Hypothalamus (tissue), 51 donors: ENCODE results near the gene TMEM233.
"Not testable (repeated sequence)": the region's sequence is repeated elsewhere in the genome, so short reads cannot be mapped to it uniquely, and the experiment has no call there.

ENCODE experiments used
- DNase-seq, 51 donors: peaks; one replicate each; lab custom pipeline; 2025; lab: John Stamatoyannopoulos, UW

The TMEM233 gene

GRCh38 chr12:119652665-119653064, 59.1 kb downstream of the TMEM233 start:
- DNase-seq, result no peak

DNA sequence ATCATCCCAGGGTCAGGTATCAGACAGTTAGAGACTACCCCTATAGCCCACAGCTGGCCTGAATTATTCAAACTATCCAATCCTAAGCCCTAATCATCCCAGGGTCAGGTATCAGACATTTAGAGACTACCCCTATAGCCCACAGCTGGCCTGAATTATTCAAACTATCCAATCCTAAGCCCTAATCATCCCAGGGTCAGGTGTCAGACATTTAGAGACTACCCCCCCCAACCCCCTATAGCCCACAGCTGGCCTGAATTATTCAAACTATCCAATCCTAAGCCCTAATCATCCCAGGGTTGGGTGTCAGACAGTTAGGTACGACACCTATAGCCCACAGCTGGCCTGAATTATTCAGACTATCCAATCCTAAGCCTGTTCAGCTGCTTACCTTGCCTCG, 63.4 kb downstream of the TMEM233 start:
- DNase-seq, result not testable (repeated sequence)

- DNase-seq, result not testable (repeated sequence)
These were observed 64.6 kb downstream of the TMEM233 start for GRCh38 chr12:119658166-119658565.

- DNase-seq, result peak in 1 of 51 donors; percentile 5
These were observed 65.8 kb downstream of the TMEM233 start for GRCh38 chr12:119659289-119659897.

GRCh38 chr12:119660076-119660475, 66.5 kb downstream of the TMEM233 start:
- no peak for DNase-seq

DNA sequence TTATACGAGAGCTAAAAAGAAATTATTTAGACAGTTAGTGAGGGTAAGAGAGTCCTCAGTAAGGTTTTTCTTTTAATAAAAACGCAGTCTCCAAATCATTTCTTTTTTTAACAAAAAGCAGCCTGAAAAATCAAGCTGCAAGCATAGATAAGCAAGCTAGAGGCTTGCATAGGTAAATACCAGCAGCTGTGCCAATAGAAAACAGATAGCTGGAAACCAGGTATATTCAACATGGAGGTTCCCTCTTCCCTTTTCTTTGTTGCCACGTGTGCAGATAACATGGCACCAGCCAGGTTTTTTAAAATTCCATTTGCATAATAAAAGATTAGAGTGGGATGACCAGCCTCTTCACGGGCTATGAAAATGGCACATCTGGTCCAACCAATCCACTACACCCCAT, 68.3 kb downstream of the TMEM233 start:
- no peak for DNase-seq

DNA sequence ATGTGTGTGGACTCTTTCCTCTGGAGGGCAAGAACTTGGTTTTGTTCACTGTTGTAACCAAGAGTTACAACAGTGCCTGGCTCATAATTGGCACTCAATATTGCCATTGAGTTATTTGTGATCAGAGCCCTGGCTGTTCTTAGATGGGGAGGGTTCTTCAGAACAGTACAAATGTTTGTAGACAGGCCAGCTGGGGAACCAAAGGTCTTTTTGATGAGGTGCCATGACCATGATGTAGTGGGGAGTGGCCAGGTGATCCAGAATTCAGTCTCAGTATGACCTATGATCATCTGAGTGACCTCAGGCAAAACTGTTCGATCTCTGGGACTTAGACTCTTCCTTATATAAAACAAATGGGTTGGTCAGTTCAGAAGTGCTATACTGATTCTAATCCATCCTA, 71.1 kb downstream of the TMEM233 start:
- DNase-seq, result no peak

GRCh38 chr12:119665164-119665929, 71.8 kb downstream of the TMEM233 start:
- no peak for DNase-seq

GRCh38 chr12:119666226-119666795, 72.7 kb downstream of the TMEM233 start:
- DNase-seq, result no peak

DNA sequence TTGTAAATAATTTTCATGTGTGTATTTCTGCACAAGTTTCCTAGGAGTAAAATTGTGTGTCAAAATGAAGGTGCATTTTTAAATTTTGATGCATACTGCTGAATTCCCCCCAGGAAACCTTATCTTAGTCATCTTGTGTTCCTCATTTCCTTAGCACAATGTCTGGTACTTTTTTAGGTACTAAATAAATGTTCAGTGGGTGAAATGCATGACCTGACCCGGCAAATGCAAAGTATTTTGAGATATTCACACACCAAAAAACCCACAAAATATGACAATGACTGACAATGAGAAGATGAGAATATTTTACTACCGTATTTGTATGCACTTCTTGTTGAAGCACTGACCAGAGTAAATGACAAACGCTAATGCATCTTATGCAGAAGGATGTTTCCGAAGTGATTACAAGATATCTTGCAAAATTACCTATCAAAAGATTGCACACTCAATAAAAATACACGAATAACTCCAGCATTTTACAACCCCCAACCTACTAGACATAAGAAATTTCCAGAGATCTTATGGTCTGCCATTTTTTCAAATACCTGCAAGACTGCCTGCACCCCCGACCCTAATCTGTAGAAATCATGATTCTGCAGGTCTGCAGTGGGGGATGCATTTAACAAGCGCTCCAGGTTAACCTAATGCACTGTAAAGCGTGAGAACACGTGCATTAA, 73.5 kb downstream of the TMEM233 start:
- DNase-seq, result no peak

DNA sequence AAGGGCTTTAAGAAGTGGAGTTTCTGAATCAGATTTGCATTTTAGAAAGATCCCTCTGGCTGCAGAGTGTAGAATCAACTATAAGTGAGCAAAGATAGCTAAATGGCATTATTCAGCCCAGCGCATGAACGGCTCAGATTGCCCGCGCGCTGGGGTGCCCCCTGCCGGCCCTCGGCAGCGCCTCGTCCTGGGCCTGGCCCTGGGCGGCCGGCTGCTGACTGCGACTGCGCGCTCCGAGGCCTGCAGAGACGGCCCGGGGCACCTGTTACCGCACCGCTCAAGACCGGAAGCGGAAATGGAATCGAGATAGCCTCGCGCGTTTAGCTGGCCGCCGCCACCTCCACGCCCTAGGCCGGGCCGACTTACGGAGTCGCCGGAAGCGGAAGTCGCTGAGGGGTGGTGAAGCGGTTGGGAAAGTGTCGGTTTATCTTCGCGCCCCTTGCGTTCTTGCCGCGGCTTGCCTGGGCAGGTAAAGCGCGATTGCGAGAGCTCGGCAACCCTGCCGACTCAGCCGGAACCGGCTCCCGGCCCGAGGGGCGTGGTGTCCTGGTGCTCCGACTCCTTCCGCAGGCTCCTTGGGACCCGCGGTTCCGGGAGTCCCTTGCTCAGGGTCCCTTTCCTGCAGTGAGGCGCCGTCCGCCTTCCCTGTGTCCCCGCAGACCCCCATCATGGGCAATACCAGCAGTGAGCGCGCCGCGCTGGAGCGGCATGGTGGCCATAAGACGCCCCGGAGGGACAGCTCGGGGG, 74.2 kb downstream of the TMEM233 start, which contains the start of gene PRKAB1:
PRKAB1 (plus strand) TSS at position 557 of the 747 bp plus-strand sequence; CDS start at position 669, 112 bp downstream.
- peak; percentile 40 to 98 (median 92) for DNase-seq

DNA sequence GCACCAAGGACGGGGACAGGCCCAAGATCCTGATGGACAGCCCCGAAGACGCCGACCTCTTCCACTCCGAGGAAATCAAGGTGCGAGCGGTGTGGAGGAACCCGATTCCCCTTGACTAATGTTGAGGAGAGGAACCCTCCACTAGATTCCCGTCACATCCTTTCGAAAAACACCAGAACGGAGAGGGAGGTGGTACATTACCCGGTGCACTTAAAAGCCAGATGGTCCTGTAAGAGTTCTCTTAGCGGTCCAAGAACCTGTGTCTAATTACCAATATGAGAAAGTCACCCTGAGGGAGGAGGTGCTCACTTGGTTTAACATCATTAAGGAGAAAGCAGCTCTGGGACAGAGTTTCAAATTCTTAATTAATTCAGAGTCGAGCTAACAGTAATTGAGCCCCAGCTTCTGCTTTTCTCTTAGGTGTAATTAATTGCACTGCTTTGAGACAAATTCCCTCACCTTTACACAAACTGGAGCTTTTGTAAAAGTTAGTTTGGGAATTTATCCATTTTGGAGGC, 74.8 kb downstream of the TMEM233 start:
- no peak for DNase-seq

GRCh38 chr12:119669744-119670472, 76.3 kb downstream of the TMEM233 start:
- DNase-seq, result no peak

DNA sequence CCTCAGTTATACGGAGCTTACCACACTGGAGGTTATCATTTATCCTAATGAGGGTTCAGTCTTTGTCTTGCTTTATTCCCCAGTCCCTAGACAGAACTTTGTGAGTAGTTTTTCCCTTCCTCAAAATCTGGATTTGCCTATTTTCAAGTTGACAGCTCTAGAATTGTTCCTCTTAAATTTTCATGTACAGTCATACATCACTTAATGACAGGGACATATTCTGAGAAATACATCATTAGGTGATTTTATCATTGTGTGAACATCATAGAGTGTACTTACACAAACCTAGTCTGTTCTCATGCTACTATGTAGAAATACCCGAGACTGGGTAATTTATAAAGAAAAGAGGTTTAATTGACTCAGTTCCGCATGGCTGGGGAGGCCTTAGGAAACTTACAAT, 77.5 kb downstream of the TMEM233 start:
- DNase-seq, result no peak

- DNase-seq, result no peak
These were observed 78.6 kb downstream of the TMEM233 start for GRCh38 chr12:119672194-119672593.

DNA sequence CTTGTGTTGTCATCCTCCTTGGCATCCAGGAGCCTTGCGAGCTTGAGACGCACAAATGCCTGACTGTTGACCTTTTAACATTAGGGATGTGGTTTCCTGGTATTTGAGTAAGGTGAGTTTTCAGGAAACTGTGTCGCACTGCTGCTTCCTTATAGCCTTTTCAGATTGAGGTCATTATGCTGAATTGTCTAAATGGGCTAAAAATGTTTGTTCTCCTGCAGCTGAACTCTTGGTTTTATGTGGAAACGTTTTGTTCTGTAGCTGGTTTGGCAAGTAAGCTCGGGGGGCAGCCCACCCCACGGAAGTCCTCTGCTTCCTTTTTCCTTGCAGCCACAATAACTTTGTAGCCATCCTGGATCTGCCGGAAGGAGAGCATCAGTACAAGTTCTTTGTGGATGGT, 80.1 kb downstream of the TMEM233 start:
- peak in 1 of 51 donors; percentile 3 for DNase-seq

GRCh38 chr12:119674560-119674959, 81.0 kb downstream of the TMEM233 start:
- DNase-seq, result no peak

- peak in 1 of 51 donors; percentile 10 for DNase-seq
These were observed 82.4 kb downstream of the TMEM233 start for GRCh38 chr12:119676022-119676421.

DNA sequence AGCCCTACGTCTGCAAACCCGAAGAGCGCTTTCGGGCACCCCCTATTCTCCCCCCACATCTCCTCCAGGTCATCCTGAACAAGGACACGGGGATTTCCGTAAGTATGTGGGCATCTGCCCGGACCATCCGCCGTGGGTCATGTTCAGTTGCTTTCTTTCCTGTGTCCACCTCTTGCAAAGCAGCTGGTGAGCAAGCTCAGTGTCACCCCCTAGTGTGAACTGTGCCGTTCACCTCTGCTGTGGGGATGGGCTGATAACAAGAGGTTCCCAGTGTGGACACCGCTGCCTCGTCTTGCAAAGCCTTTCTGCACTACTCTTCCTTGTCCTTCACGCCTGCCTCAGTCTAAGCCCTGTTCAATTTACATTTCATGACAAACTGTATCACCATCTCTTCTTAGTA, 83.0 kb downstream of the TMEM233 start:
- DNase-seq, result no peak

DNA sequence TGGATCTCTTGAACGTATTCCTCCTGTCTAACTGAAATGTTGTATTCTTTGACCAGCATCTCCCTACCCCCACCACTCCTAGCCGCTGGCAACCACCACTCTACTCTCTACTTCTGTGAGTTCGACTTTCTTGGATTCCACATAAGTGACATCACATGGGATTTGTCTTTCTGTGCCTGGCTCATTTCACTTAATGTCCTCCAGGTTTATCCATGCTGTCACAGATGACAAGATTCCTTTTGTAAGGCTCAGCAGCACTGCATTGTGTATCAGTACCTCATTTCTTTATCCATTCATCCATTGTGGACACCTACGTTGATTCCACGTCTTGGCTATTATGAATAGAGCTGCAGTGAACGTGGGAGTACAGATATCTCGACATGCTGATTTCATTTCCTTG, 84.9 kb downstream of the TMEM233 start:
- DNase-seq, result no peak
